ENCODE measurements around the gene KIF5A.
A peak's percentile ranks its signal among the peaks of the same experiment; 100 is the strongest.
"Not testable (repeated sequence)": the region's sequence is repeated elsewhere in the genome, so short reads cannot be mapped to it uniquely, and the experiment has no call there.

The KIF5A gene

GRCh38 chr12:57583008-57583831 lies 33.4 kb downstream of the KIF5A start:
- in situ Hi-C loops (cut with MboI; ENCODE audit: low sequenced_read_pairs, unreplicated experiment): no loop called here
- peak; percentile 87 for DNase-seq (ENCODE audit: low spot score)
- peak; percentile 86 for TF ChIP-seq CTCF (IDR thresholded peaks at IDR 0.05; ENCODE audit: borderline replicate concordance, control extremely low read depth, extremely low read depth, insufficient read depth, missing control alignments)

GRCh38 chr12:57584050-57584449 lies 34.2 kb downstream of the KIF5A start:
- no peak for TF ChIP-seq CTCF (IDR thresholded peaks at IDR 0.05; ENCODE audit: borderline replicate concordance, control extremely low read depth, extremely low read depth, insufficient read depth, missing control alignments)
- no peak for DNase-seq (ENCODE audit: low spot score)
- in situ Hi-C loops (cut with MboI; ENCODE audit: low sequenced_read_pairs, unreplicated experiment): no loop called here

- in situ Hi-C loops (cut with MboI; ENCODE audit: low sequenced_read_pairs, unreplicated experiment): no loop called here
These were observed 34.8 kb downstream of the KIF5A start for GRCh38 chr12:57584690-57585089.

GRCh38 chr12:57585156-57585555 lies 35.3 kb downstream of the KIF5A start:
- in situ Hi-C loops (cut with MboI; ENCODE audit: low sequenced_read_pairs, unreplicated experiment): no loop called here
- DNase-seq (ENCODE audit: low spot score): no peak
- no peak for TF ChIP-seq CTCF (IDR thresholded peaks at IDR 0.05; ENCODE audit: borderline replicate concordance, control extremely low read depth, extremely low read depth, insufficient read depth, missing control alignments)

More at GRCh38 chr12:57584690-57585089, 34.8 kb downstream of the KIF5A start:
- DNase-seq (ENCODE audit: low spot score): no peak
- no peak for TF ChIP-seq CTCF (IDR thresholded peaks at IDR 0.05; ENCODE audit: borderline replicate concordance, control extremely low read depth, extremely low read depth, insufficient read depth, missing control alignments)

GRCh38 chr12:57586128-57586527 lies 36.3 kb downstream of the KIF5A start:
- in situ Hi-C loops (cut with MboI; ENCODE audit: low sequenced_read_pairs, unreplicated experiment): no loop called here
- no peak for DNase-seq (ENCODE audit: low spot score)
- no peak for TF ChIP-seq CTCF (IDR thresholded peaks at IDR 0.05; ENCODE audit: borderline replicate concordance, control extremely low read depth, extremely low read depth, insufficient read depth, missing control alignments)

- in situ Hi-C loops (cut with MboI; ENCODE audit: low sequenced_read_pairs, unreplicated experiment): no loop called here
- TF ChIP-seq CTCF (IDR thresholded peaks at IDR 0.05; ENCODE audit: borderline replicate concordance, control extremely low read depth, extremely low read depth, insufficient read depth, missing control alignments): no peak
- no peak for DNase-seq (ENCODE audit: low spot score)
These were observed 37.1 kb downstream of the KIF5A start for GRCh38 chr12:57586832-57587429.

- DNase-seq (ENCODE audit: low spot score); in situ Hi-C loops (cut with MboI; ENCODE audit: low sequenced_read_pairs, unreplicated experiment): not testable (repeated sequence)
These were observed 39.2 kb downstream of the KIF5A start for GRCh38 chr12:57588951-57589610.
